A549 (cell line): ENCODE results near the gene SFRP5.

ENCODE experiments used
- CHD4 ChIP-seq: fragments of 200-600 bp; sonication (generic); IDR thresholded peaks from 2 replicates; pipeline ENCODE4 v1.6.1; 2016; ENCODE audit warnings: antibody characterized with exemption, mild to moderate bottlenecking, borderline replicate concordance
- EP300 ChIP-seq, 2 experiments: fragments of >200 bp; sonication (Bioruptor Twin); formaldehyde crosslinking; IDR thresholded peaks; 2 replicates in 1 of 2; 3 replicates in 1 of 2; pipeline ENCODE4 v1.6.1; 2016 to 2017
- JUNB ChIP-seq: fragments of >200 bp; sonication (Bioruptor Twin); formaldehyde crosslinking; IDR thresholded peaks from 2 replicates; pipeline ENCODE4 v1.6.1; 2016
- MYC ChIP-seq: IDR thresholded peaks from 2 replicates; pipeline ENCODE4 v1.6.1; 2012; ENCODE audit warnings: mild to moderate bottlenecking, inconsistent platforms, low read length, improper control_type of control experiment, borderline replicate concordance
- POLR2A ChIP-seq: IDR thresholded peaks from 2 replicates; pipeline ENCODE4 v1.6.1; 2012; ENCODE audit warnings: mild to moderate bottlenecking, low read length
- RAD21 ChIP-seq, 2 experiments: fragments of >200 bp in 1 of 2; sonication (Bioruptor Twin) in 1 of 2; formaldehyde crosslinking in 1 of 2; IDR thresholded peaks in 1 of 2; conservative IDR thresholded peaks in 1 of 2; 2 replicates in 1 of 2; 3 replicates in 1 of 2; pipeline ENCODE4 v1.6.1; 2012 to 2018; ENCODE audit warnings: inconsistent platforms in 1 of 2
- RNF2 ChIP-seq: fragments of 200-600 bp; sonication (generic); IDR thresholded peaks from 2 replicates; pipeline ENCODE4 v1.6.1; 2016; ENCODE audit warnings: low read depth, mild to moderate bottlenecking, antibody characterized with exemption, moderate library complexity, borderline replicate concordance
- SMC3 ChIP-seq: fragments of >200 bp; sonication (Bioruptor Twin); formaldehyde crosslinking; IDR thresholded peaks from 3 replicates; pipeline ENCODE4 v1.6.1; 2018; ENCODE audit warnings: inconsistent platforms
- ZFP36 ChIP-seq: fragments of 450-650 bp; IDR thresholded peaks from 2 replicates; pipeline ENCODE4 v1.6.1; 2014; ENCODE audit warnings: borderline replicate concordance; ENCODE audit not compliant: partially characterized antibody
- TF ChIP-seq, protein P1 (sequence below): fragments of >200 bp; sonication (Bioruptor Twin); formaldehyde crosslinking; IDR thresholded peaks from 3 replicates; pipeline ENCODE4 v1.5.1; 2016
- TF ChIP-seq, protein P2 (sequence below): fragments of 250-450 bp; sonication (Bioruptor Pico); IDR thresholded peaks from 2 replicates; pipeline ENCODE4 v1.5.0; 2021; ENCODE audit warnings: mild to moderate bottlenecking, moderate library complexity, borderline replicate concordance

DNA sequence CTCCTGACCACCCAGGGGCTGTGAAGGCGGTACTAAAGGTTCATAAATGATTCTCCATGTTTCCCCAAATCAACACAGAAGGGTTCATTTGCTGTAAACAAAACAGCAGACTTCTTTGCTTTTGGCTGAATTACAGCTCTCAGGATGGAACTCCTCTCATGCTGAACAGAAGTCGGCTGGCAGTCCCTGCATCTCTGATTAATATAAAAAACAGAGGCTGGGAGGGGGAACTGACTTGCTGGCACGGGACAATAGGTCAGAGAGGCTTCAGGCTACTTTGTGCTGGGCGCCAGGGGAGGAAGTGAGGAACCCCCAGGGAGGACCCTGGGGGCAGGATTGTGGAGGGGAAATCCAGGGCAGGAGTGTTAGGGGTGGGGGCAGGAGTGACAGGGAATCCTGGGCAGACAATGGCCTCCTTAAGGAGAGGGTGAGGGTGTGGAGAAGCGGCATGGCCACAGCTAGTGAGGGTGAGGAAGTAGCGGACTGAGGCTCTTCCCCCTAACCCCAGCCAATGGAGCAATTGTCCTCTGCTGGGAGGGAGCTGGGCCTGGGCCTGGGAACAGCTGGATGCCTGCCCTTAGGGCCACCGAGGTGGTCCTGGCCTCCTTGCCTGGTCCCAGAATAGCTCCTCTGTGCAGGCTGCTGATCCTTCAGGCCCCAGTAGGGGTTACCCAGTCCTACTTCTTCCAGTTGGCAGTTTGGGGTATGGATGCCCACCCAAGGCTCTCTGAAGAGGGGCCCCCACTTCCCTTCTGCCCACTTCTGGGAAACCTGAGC lies 9.2 kb upstream of the SFRP5 start:
- no peak for TF ChIP-seq RAD21 (conservative IDR thresholded peaks at IDR 0.05 in 1 of 2, IDR thresholded peaks at IDR 0.05 in 1 of 2)
- TF ChIP-seq POLR2A = no peak
- no peak for TF ChIP-seq EP300 (IDR thresholded peaks at IDR 0.05)
- no peak for TF ChIP-seq SMC3
- TF ChIP-seq MYC = no peak
- TF ChIP-seq RNF2 = no peak
- TF ChIP-seq, protein P1, sequence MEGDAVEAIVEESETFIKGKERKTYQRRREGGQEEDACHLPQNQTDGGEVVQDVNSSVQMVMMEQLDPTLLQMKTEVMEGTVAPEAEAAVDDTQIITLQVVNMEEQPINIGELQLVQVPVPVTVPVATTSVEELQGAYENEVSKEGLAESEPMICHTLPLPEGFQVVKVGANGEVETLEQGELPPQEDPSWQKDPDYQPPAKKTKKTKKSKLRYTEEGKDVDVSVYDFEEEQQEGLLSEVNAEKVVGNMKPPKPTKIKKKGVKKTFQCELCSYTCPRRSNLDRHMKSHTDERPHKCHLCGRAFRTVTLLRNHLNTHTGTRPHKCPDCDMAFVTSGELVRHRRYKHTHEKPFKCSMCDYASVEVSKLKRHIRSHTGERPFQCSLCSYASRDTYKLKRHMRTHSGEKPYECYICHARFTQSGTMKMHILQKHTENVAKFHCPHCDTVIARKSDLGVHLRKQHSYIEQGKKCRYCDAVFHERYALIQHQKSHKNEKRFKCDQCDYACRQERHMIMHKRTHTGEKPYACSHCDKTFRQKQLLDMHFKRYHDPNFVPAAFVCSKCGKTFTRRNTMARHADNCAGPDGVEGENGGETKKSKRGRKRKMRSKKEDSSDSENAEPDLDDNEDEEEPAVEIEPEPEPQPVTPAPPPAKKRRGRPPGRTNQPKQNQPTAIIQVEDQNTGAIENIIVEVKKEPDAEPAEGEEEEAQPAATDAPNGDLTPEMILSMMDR = no peak
- no peak for TF ChIP-seq JUNB
- TF ChIP-seq CHD4 = no peak
- TF ChIP-seq, protein P2, sequence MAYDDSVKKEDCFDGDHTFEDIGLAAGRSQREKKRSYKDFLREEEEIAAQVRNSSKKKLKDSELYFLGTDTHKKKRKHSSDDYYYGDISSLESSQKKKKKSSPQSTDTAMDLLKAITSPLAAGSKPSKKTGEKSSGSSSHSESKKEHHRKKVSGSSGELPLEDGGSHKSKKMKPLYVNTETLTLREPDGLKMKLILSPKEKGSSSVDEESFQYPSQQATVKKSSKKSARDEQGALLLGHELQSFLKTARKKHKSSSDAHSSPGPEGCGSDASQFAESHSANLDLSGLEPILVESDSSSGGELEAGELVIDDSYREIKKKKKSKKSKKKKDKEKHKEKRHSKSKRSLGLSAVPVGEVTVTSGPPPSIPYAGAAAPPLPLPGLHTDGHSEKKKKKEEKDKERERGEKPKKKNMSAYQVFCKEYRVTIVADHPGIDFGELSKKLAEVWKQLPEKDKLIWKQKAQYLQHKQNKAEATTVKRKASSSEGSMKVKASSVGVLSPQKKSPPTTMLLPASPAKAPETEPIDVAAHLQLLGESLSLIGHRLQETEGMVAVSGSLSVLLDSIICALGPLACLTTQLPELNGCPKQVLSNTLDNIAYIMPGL = no peak
- TF ChIP-seq ZFP36 = no peak
